HG02884 (cell line): Measurements from ENCODE around the gene LCN2.

Experiments
- ATAC-seq: cut with Tn5 transposase; IDR thresholded peaks from one replicate; pipeline ENCODE4 v1.9.1; 2021; ENCODE audit warnings: mild to moderate bottlenecking, moderate library complexity; ENCODE audit not compliant: unreplicated experiment

Gene LCN2

DNA sequence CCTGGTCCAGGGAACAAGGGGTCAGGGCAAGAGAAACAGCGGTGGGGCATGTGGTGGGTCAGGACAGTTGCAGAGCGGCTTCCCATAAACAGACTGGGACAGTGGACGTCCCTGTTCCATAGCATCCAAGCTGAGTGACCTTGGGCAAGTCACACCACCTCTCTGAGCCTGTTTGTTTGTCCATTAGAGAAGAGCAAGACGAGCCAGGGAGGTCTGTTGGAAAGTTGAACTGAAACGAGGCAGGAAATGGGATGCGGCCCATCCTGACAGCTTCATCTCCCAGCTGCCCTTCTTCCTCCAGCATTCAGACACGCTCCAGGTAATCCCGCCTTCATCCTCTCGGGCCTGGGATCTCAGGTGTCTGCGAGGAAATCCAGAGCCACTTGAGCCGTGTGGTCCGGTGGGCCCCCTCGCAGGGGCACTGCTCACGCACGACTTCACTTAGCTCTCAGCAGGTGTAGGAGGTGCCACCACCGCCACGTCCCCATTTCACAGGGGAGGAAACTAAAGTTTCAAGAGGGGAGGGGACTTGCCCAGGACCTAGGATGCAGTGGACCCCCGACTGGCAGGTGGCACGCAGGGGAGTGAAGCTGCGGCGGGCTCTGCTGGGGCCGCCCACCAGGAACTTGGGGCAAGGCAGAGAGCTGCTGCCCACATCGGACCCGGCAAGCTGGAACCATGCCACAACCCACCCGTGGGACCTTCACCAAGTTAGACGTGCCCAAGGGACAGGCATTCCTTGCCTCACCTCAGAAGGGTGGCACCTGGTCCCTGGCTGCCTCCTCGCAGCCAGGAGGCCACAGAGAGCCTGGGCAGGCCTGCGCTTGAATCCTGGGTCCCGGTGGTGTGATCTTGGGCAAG is 34.7 kb upstream of the LCN2 start:
- ATAC-seq: no peak

GRCh38 chr9:128115187-128116103 is 33.8 kb upstream of the LCN2 start:
- no peak for ATAC-seq

DNA sequence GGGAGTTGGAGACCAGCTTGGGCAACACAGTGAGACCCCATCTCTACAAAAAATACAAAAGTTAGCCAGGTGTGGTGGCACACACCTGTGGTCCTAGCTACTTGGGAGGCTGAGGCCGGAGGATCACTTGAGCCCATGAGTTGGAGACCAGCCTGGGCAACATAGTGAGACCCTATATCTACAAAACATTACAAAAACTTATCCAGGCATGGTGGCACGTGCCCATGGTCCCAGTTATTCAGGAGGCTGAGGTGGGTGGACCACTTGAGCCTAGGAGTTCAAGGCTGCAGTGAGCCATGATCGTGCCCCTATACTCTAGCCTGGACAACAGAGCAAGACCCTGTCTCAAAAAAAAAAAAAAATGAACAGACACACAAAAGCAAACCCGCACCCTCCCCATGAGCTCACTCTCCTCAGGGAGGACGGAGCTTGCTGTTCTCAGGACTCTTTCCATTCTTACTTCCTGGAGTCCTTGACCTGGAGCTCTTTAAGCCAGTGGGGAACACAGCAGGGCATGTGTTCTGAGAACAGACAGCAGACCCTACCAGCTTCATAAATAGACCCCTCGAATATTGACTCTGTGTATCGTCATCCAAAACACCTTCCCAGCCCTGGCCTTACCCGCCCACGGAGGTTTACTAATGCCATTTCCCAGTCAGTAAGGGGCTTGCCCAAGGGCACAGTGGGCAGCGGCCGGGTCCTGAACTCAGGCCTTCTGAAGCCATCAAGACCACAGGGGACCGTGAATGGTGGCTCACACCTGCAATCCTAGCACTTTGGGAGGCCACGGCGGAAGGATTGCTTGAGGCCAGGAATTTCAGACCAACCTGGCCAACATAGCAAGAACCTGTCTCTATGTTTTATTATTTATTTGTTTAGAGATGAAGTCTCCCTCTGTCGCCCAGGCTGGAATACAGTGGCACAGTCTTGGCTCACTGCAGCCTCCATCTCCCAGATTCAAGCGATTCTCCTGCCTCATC is 32.9 kb upstream of the LCN2 start:
- no peak for ATAC-seq

- no peak for ATAC-seq
Observed at GRCh38 chr9:128117613-128118471, 31.4 kb upstream of the LCN2 start.

GRCh38 chr9:128118472-128118857 is 30.8 kb upstream of the LCN2 start:
- no peak for ATAC-seq

- no peak for ATAC-seq
Observed at GRCh38 chr9:128118971-128119665, 30.1 kb upstream of the LCN2 start.

GRCh38 chr9:128120061-128120740 is 29.1 kb upstream of the LCN2 start:
- no peak for ATAC-seq

- ATAC-seq: no peak
Observed at GRCh38 chr9:128120741-128121465, 28.4 kb upstream of the LCN2 start.

GRCh38 chr9:128121466-128121810 is 27.8 kb upstream of the LCN2 start:
- ATAC-seq: no peak

DNA sequence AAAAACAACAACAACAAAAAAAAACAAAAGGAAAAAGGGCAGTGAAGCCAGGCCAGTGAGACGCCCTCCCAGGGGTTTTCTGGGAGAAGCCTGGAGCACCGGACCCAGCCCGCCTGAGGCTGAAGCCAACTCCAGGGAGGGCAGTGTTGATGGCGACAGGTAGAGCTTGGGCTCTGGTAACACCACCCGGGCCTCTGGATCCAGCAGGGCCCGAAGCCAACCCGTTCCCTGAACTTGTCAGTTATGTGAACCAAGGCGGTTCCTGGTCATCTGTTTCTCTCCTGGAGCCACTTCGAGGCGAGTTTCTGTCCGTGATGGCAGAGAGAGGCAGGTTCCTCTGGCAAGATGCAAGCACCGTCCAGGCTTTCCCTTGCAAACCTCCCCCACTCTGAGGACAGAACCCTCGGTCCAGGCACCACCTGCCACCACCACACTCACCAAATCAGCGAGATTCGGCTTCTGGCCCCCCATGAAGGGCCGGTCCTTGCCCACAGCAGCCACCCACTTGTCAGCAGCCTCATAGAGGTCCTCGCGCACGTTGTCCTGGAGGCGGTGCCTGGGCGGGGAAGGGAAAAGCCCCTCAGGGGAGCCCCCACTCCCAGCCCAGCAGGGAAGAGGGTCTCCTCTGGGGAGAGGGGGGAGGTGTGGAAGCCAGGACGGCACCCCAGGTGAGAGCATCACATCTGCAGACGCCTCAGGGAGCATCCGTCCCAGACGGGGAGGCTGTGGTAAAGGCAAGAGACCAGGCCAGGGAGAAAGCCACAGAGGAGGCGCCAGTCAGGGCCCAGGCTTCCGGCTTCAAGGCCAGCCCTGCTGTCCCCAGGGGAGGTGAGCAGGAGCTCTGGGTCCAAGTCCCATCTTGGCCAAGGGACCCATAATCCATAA is 27.1 kb upstream of the LCN2 start:
- ATAC-seq: no peak

- ATAC-seq: no peak
Observed at GRCh38 chr9:128122809-128123175, 26.5 kb upstream of the LCN2 start.

DNA sequence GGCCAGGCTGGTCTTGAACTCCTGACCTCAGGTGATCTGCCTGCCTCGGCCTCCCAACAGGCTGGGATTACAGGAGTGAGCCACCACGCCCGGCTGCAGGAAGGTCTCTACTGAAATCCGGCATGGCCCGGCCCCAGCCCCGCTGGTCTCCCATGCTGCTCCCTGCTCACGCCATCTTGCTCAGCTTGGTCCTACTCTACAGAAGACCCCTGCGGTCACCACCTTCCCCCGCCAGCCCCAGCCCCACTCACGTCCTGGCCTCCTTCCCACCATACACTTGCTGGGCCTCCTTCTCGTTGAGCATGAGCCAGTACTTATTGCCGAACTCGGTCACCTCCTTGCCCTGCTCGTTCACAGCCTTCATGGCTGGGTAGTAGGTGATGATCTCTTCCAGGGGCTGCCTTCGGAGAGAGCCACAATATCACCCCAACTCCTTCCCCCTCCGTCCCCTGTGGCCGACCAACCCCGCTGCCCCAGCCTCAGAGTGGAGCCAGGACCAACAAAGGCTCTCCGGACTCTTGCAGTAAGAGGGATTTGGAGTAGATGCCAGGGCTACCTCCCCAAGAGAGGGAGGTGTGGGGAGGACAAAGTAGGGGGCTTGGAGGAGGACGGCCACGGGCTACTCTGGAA is 25.7 kb upstream of the LCN2 start:
- no peak for ATAC-seq

DNA sequence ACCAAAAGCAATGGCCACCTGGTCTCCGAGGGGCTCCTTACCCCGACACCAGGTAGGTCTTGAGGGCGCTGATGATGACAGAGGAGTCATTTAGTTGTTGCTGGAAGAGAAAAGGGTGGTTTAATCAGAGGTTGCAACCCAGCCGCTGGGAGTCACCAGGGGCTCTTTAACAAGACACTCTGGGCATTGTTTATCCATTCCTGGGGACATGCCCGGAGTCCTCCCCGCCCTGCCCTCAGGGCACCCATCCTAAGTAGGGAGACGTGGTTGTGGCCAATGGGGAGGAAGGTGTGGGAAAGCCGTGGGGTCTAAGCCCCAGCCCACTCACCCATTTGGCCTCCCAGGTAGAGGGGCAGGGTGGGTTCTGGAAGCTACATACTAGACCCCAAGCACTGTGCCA is 24.8 kb upstream of the LCN2 start:
- ATAC-seq: no peak

- ATAC-seq: no peak
Observed at GRCh38 chr9:128124873-128125579, 24.2 kb upstream of the LCN2 start.

GRCh38 chr9:128125580-128126354 is 23.5 kb upstream of the LCN2 start:
- no peak for ATAC-seq
